T47D (cell line): Measurements from ENCODE around the gene MTMR3.
A peak's percentile ranks its signal among the peaks of the same experiment; 100 is the strongest.
"Not testable (repeated sequence)": the region's sequence is repeated elsewhere in the genome, so short reads cannot be mapped to it uniquely, and the experiment has no call there.

ENCODE experiments used
- DNase-seq, 2 experiments: peaks; one replicate each; pipeline versions ENCODE4 v3.0.0 to v3.0.0-alpha.2; 2011 to 2012; ENCODE audit warnings: low read depth in 1 of 2, low spot score in 1 of 2
- JUND ChIP-seq: IDR thresholded peaks from 2 replicates; pipeline ENCODE4 v1.6.1; 2012; ENCODE audit warnings: low read depth
- in situ Hi-C: cut with HindIII; loops from 2 replicates; pipeline ENCODE4 v1.10.0; 2016; ENCODE audit warnings: low sequenced_read_pairs, low pct_unique_long_range_greater_than_20kb

Gene MTMR3

DNA sequence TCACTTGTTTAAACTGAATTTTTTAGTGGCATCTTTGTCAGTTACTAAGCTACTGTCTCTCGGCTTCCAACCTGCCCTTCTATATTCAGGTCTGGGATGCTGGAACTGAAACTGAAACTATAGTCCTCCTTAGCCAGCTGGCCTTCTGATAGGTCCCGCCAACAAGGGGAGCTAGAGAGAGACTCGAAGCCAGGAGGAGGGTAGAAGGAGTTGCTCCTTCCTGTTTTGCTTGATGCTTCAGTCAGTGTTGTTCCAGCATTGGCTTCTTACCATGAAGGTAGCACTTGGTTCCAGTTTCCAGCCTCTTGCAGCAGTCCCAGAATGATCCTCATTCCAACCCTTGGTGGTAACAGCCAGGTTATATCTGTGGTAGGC, 164.4 kb downstream of the MTMR3 start:
- in situ Hi-C loops: no loop called here
- no peak for TF ChIP-seq JUND
- peak in 1 of 2 experiments; percentile 24 for DNase-seq

DNA sequence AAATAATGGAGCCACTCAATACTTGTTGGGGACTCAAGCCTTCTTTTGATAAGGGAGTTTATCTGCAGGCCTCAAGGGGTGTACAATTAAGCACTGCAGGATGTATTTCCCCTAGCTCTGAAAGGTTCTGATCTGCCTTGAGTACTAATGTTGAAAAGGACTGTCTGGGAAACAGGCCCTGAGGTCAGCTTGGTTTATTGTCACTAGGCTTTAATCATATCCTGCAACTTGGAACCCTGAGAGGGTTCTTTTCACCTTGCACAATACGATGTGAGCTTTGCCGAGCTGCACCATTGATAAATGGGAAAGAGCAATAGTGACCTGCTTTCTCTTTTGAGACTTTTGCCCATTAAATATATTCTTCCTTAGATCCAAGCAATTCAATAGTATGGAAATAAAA, 165.7 kb downstream of the MTMR3 start:
- DNase-seq: no peak
- in situ Hi-C loops: no loop called here
- no peak for TF ChIP-seq JUND

DNA sequence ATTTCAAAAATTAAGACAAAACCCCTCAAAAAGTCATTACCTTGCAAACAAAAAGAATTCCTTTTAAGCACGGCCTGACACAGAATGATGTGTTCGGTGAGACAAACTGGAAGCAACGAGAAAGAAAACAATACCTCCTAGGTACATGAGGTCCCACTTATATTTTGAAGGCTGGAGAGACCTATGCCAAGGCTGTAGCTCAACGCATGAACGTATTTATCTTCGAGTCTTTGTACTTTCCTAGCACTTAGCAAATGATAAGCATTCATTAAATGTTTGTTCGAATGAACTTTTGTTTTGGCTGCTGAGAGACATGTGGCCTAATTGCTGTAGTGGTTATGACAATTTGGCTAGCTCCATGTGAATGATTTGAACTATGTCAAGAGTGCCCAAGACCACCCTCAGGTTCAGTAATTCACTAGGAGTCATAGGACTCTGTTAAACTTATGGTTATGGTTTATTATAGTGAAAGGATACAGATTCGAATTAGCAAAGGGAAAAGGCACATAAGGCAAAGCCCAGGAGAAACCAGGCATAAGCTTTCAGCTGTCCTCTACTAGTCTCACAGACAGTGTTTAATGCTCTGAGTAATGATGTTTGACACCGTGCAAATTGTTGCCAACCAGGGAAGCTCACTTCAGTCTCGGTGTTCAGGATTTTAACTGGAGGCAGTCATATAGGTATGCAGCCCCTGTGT, 171.2 kb downstream of the MTMR3 start:
- TF ChIP-seq JUND: no peak
- no peak for DNase-seq
- in situ Hi-C loops: no loop called here

DNA sequence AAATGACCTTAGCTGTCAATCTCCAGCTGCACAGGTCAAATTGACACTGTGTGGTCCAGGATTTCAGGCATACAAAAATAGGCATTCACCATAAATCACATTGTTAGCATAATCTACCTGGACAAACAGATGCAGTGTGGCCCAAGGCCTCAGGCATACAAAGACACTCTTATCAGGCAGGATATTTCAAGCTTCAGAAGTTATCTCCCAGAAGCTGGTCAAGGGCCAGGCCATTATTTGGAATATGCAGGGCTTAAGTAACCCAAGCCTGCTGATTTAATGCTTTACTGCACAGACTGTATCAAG, 171.7 kb downstream of the MTMR3 start:
- in situ Hi-C loops: no loop called here
- DNase-seq: peak in 1 of 2 experiments; percentile 32
- TF ChIP-seq JUND: no peak

DNA sequence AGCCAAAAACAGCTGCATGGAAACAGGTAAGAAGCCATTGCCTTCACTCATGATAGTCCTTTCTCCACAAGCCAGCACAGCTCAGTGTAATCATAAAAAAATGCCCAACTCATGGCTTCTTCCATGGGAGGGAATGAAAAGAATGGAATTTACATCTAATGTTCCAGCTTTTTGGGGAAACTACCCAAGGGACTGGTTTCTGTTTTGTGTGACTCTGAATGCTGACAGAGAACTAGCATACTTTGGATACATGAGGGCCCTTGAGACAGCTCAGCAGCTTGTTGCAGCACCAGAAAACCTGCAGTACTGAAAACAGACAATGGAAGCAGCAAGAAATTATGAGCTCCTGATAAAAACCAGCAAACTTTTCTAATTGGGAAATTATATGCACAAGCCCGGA, 173.0 kb downstream of the MTMR3 start:
- no peak for TF ChIP-seq JUND
- in situ Hi-C loops: no loop called here
- DNase-seq: no peak

DNA sequence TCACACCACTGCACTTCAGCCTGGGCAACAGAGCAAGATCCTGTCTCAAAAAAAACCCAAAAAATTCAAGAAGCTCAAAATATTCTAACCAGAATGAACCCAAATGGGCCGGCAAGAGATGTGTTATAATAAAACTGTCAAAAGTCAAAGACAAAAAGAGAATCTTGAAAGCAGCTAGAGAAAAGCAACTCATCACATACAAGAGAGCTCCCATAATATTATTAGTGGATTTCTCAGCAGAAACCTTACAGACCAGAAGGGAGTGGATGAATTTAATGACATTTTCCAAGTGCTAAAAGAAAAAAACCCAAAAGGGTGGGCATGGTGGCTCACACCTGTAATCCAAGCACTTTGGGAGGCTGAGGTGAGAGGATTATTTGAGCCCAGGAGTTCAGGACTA, 174.4 kb downstream of the MTMR3 start:
- no peak for TF ChIP-seq JUND
- in situ Hi-C loops: no loop called here
- no peak for DNase-seq

DNA sequence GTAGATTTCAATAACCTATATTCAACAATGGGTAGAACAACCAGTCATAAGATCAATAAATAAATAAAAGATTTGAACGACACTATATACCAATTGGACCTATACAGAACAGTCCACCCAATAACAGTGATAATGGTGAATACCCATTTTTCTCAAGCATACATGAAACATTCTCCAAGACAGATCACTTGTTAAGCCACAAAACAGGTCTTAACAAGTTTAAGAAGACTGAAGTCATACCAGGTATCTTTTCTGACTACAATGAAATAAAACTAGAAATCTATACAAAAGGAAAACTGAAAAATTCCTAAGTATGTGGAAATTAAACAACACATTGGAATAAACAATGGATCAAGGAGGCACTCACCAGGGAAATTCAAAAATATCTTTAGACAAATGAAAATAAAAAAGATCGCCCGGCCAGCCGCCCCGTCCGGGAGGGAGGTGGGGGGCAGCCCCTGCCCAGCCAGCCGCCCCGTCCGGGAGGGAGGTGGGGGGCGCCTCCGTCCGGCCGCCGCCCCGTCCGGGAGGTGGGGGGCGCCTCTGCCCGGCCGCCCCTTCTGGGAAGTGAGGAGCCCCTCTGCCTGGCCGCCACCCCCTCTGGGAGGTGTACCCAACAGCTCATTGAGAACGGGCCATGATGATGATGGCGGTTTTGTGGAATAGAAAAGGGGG, 176.5 kb downstream of the MTMR3 start:
- in situ Hi-C loops, DNase-seq: not testable (repeated sequence)

DNA sequence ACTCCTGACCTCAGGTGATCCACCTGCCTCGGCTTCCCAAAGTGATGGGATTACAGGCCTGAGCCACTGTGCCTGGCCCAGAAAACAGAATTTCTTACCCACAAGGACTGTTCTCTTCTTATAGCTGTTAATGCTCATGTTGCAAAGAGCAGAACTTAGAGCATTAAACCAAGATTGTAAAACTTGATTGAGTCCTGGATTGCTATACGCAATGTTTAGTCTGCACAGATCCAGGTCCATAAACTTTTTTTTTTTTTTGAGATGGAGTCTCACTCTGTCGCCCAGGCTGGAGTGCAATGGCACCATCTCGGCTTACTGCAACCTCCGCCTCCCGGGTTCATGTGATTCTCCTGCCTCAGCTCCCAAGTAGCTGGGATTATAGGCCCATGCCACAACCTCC, 178.1 kb downstream of the MTMR3 start:
- DNase-seq, in situ Hi-C loops: not testable (repeated sequence)

DNA sequence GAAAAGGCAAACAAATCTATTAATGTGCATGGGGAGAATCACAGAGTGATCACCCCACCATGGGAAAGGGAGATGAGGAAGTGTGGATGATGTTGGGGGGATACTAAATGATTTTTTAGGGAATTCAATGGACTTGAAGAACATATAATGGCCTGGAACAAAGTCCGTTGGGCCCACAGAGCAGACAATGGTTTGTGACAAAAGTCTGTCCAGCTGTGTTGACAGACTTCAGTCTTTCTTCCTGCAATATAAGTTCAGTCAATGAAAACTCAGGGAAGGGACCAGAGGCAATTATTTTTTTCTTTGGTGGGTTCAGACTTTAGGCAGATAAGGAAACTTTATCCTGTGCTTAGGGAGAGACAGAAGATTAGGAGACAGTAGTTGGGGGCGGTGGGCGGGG, 179.3 kb downstream of the MTMR3 start:
- in situ Hi-C loops: no loop called here
- no peak for TF ChIP-seq JUND

DNA sequence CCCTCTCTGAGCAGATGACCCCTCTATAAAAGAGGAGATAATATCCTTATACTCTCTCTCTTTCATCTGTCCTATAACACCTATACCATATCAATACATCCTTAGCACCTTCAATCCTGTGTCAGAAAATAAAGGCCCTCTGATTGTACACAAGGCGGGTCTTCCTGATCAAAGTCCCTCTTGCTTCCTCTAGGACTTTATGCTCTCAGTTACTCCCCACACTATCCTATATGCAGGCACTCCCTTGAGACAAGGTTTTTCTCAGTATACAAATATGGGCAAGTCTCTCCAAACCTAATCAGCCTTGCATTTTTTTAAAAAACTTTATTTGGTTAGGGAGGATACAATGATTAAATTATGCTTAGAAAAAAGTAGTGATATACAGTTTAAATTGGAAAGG, 180.0 kb downstream of the MTMR3 start:
- no peak for DNase-seq
- in situ Hi-C loops: no loop called here
- TF ChIP-seq JUND: no peak

More for the DNA sequence above, 179.3 kb downstream of the MTMR3 start:
- DNase-seq: no peak

DNA sequence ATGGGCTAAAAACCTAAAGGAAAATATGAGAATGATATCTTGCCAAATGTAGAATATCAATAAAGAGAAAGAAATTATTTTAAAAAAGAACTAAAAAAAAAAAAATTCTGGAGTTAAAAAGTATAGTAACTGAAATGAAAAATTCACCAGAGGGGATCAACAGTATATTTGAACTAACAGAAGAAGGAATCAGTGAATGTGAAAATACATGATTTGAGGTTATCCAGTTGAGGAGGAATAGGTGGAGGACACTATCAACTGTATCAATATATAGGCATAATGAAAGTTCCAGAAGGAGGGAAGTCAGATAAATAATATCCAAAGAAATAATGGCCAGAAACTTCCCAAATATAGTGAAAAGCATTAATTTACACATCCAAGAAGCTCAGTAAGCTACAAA, 181.2 kb downstream of the MTMR3 start:
- DNase-seq: no peak
- in situ Hi-C loops: no loop called here
- TF ChIP-seq JUND: no peak

DNA sequence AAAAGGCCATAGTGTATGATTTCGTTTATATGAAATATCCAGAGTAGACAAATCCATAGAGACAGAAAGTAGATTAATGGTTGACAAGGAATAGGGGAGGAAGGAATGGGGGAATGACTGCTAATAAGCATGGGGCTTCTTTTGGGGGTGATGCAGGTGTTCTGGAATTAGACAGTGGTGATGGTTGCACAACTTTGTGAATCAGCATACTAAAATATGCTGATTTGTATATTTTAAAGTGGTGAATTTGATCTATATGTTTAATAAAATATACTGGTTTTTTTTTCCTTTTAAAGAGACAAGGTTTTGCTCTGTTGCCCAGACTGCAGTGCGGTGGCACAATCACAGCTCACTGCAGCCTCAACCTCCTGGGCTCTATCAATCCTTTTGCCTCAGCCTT, 190.8 kb downstream of the MTMR3 start:
- in situ Hi-C loops: no loop called here
- no peak for TF ChIP-seq JUND
- DNase-seq: no peak

DNA sequence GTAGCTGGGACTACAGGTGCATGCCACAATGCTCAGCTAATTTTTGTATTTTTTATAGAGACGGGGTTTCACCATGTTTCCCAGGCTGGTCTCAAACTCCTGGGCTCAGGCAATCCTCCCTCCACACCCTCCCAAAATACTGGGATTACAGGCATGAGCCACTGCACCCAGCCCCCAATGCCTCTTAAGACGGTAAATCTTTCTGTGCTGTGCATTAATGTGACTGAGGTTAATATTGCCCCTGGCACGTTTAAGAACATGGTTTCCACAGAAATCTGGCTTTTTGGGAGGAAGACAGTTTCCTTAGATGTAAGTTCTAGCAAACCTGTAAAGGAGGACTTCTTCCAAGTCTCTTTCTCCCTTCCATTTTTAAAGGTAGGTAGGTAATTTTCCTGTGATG, 191.2 kb downstream of the MTMR3 start:
- no peak for TF ChIP-seq JUND
- DNase-seq: no peak

DNA sequence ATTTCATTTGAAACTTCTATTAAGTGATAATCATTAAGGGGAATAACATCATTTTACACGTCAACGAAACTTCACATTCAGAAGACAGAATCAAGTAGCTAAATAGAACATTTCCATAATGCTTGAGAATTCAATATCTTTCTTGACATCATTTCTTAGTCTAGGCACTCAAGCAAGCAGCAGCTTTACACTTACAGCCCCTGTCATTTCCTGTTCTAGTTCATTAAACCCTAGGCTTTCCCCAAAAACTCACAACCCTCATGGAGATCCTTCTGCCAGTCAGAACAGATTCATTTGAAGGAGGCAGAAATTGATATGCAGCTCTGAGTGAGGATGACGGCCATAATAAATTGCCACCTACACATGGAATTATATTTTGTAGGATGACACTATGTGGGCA, 192.0 kb downstream of the MTMR3 start:
- no peak for DNase-seq
- no peak for TF ChIP-seq JUND
- in situ Hi-C loops: no loop called here

More for the DNA sequence above, 191.2 kb downstream of the MTMR3 start:
- in situ Hi-C loops: no loop called here
